ENCODE results near the gene ASTL.
"Not testable (repeated sequence)": the region's sequence is repeated elsewhere in the genome, so short reads cannot be mapped to it uniquely, and the experiment has no call there.

Gene ASTL

DNA sequence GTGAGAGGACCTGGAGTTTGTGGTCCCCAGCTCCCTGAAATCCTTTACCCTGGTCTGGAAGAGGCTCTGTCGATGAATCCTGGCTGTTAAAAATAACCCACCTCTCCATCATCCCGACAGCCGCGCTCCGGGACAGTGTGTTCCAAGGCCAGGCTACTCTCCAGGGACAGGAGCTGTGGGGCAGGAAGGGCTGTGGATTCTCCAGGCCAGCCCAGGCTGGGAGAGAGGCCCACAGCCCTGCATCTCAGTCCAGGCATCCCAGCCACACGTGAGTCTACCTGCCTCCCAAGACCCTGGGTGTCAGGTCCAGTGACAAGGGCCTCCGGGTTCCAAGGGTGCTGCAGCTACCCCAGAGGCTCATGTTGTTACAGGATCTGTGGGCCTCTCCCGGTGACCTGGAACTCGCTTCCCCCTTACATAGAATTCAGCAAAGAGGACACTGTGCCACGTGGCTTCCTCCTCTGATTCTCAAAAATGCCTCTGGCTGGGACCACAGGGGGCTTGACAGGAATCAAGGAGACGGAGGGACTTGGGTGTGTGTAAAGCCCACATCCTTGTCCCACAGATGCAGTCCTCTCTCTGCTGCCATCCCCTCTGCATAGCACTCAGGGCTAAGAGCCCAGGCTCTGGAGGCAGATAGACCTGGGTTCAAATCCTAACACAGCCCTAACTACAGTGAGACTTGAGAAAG, 39.3 kb downstream of the ASTL start:
- DNase-seq (ENCODE audit: low read depth) = no peak

DNA sequence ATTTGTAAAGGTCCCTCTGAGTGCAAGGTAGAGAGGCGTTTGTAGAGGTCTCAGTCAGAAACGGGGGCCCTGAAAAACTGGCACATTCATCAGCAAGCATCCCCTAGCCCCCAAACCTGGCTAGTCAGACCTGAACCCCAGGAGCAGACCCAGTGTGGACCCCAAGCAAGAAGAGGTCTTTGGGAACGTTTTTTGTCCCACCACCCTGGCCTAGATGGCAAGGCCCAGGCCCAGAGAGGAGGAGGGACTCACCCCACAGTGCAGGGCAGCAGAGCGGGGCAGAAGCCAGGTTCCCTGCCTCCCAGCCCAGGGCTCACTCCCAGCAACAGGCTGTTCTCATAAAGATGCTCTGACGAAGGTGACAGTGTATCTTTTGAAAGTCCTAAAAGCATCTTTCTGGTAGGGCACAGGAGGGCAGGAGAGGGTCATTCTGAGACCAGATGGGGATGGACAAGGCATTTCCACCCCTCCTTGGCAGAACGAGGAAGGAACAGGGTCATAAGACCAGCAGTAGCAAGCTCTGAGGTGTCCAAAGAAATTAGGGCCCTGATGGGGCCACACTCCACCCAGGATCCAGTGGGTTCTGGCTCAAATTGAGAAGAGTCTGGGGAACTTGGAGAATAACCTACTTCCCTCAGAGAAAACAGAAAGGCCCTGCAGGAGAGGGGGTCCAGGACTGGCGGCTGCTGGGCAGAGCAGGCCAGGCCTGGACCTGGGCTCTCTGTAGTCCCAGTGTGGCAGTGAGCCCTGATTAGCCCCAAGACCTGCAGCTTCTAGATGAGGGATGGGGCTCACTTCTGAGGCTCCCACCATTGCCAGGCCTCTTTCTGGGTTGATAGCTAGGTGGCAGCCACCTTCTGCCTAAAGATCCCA, 40.1 kb downstream of the ASTL start:
- DNase-seq (ENCODE audit: low read depth) = no peak

DNA sequence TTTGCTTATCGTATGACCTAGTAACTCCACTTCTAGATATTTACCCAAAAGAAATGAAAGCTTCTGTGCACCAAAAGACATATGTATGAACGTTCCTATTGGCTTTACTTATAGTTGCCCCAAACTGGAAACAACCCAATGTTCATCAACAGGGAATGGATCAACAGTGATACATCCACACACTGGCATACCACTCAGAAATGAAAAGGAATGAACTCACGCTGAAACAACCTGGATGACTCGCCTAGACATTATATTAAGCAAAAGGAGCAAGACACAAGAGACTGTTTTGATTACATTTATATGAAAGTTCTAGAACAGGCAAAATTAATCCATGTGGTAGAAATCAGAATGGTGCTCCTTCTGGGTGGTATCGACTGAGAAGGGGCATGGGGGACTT, 40.9 kb downstream of the ASTL start:
- DNase-seq (ENCODE audit: low read depth) = no peak

DNA sequence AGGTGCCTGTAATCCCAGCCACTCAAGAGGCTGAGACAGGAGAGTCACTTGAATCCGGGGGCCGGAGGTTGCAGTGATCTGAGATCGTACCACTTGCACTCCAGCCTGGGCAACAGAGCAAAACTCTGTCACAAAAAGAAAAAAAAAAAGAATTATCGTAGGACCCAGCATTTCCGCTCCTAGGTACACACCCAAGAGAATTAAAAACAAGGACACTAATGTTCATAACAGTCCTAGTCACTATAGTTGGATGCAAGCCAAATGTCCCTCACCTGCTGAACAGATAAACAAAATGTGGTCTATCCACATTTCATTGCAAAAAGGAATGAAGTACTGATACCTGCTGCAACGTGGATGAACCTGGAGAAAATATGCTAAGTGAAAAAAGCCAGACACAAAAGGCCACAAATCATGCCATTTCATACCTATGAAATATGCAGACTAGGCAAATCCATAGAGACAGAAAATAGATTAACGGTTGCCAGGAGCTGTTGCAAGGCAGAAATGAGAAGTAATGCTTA, 43.1 kb downstream of the ASTL start:
- no peak for DNase-seq (ENCODE audit: low read depth)

DNA sequence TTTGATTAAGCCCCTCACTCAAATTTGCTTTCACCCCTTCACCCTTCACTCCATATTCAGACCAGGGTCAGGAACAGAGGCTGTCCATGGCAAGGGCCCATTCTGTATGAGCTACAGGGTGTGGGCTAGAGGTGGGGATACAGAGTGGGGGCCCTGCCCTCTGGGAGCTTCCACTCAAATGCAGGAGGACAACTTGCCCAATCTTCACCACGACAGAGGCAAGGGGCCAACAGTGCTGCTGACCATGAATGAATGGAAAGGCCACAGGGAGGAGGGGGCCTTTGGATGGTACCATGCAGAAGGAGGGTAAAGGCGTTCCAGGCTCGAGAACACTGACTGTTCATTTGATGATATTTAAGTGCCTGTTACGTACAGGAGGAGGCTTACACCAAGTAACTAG, 44.8 kb downstream of the ASTL start:
- no peak for DNase-seq (ENCODE audit: low read depth)

DNA sequence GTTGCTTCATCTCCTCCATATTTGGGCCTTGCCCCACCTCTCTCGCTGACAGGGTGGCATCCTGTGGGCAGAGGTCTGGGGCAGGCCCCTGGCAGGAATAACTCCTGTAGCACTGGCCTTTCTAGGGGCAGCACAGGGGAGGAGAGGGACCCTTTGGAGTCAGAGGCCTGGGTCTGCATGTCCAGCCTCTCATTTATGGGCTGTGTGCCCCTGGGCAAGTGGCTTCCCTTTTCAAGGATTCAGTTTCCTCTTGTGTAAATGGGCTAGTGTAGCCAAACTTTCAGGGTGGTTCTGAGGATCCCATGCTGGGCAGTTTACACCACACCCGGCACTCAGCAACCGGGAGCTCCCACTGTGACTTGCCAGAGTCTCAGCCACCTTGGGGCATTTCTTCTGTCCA, 45.4 kb downstream of the ASTL start:
- DNase-seq (ENCODE audit: low read depth) = no peak

DNA sequence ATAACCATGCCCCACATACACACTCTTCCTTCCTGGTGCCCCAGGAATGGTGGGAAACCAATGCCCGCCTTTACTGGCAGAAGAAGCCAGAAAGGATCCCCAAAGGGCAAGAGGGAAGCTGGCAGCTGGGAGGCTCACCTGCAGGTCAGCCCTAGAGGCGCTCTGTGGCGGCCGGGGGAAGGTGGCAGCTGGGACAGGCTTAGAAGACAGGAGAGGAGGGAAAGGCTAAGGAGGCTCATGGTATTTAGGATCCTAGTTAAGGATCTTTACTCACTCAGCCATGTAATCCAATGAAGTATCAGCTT, 45.8 kb downstream of the ASTL start:
- no peak for DNase-seq (ENCODE audit: low read depth)

DNA sequence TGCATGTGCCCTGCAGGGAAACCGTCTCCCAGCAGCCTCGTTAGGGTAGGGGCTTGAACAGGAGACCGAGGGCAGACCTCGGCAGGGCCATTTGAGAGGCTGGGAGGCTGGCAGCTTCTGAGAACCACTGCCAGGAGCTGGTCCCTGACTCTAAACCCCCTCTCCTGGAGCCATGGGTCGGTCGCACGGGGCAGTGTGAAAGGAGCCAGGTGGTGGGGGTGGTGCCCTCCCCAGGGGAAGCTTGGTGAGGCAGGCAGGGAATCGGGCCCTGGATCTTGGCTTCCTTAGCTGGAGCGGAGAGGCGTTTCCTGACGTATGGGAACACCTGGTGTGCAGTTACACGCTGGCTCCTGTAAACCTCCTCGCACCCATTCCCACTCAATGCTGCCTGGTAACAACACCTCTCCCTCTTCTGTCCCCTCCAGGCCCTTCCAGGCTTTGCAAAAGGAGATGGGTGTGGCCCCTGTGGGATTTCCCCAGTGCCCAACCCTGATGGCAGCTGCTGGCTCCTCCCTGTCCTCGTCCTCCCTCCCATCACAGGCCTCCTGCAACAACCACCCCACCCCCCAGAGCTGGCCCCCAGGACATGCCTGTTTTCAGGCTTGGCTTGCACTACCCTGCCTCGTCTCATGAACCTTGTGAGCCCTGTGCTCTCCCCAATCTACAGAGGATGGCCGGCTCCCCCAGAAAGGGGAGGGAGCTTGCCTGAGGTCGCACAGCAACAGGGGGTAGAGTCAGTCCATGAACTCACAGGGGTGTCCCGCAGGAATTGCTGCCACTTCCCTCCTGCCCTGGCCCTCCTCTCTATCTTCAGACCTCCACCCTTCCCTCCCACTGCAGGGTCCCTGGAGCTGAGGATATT, 46.4 kb downstream of the ASTL start:
- DNase-seq (ENCODE audit: low read depth) = no peak

DNA sequence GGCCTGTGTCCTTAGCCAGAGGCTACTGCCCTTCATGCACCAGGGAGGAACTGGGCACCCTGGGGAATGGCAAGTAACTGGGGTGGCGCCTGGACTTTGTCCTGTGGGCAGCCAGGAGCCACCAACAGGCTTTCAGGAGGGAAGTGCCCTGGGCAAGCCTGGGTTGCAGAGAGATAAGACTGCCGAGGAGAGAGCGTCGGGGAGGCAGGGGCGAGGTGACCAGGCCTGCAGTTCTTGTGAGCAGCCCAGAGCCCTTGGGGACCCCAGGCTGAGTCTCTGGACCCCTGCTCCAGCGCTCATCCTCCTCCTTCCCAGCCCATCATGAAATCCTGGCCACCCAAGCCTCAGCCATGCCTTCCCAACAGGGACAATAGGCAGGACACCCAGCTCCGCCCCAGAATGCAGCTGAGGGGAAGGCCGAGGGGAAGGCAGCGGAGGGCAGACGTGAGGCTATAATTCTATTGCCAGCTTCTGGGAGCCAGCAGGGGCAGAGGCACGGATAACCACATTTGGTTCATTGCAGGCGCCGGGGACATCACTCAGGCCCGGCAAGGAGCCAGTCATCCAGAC, 47.1 kb downstream of the ASTL start:
- DNase-seq (ENCODE audit: low read depth) = no peak

DNA sequence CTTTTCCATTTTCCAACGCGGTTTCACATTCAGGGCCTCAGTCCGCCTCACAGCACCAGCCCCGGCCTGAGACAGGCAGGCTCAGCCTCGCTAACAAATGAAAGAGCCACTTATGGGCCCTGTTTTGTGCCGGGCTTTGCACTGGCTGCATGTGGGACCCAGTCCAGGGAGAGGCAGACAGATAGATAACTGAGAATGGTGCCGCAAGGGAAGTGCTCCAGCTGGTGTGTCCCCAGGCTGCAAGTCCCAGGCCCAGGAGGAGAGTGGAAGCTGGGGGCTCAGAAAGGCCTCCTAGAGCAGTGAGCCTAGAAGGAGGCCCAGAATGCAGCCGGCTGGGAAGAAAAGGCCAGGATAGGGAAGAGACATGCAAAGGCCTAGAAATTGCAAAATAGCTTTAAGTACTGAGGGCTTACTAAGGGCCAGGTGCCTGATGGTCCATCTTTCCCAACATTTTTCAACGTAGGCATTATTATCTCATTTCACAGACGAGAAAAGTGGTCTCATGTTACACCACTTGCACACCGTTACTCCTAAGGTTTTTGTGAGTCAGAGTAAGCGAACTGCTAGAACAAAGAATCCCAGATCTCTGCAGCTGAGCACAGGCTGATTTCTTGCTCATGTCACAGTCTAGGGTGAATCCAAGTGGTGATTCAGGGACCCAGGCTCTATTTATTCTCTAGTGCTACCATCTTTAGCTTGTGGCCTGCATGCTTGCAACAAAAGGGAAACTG, 47.9 kb downstream of the ASTL start:
- DNase-seq (ENCODE audit: low read depth) = no peak

DNA sequence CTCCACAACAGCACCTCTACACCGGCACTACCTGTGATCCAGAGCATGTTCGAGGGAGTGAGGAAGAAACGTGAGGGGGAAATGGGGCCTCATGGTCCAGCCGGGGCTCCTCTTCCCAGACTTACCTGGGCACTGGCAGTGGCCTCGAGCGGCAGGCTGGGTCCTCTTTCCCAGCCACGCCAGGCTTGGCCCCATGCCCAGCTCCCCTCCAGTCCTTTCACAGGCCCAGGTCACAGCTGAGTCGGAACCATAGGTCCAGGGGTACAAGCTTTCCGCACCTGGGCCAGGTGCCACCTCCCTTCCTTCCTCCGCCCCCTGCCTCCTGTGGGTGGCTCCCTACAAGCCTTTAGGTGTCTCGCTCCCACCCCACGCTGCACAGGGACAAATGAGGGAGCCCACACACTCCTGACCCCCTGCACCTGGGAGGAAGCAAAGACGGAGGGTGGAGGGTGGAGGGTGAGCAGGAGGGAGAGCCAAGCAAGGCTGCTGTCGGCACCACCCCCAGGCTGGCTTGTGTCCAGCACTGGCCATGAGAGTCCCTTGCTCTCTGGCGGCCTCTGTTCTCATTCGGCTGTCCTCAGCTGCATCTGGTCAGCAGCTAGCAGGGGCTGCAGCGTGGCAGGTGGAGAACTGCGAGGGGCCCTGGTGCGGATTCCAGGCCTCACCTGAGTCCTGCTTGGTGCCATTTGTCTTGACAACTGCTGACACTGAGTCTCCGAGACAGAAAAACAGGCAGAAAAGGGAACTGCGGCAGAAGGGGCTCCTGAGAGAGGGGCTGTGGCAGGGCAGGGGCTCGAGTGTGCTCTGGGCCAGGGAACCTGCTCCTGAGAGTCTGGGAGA, 48.7 kb downstream of the ASTL start:
- DNase-seq (ENCODE audit: low read depth) = no peak

DNA sequence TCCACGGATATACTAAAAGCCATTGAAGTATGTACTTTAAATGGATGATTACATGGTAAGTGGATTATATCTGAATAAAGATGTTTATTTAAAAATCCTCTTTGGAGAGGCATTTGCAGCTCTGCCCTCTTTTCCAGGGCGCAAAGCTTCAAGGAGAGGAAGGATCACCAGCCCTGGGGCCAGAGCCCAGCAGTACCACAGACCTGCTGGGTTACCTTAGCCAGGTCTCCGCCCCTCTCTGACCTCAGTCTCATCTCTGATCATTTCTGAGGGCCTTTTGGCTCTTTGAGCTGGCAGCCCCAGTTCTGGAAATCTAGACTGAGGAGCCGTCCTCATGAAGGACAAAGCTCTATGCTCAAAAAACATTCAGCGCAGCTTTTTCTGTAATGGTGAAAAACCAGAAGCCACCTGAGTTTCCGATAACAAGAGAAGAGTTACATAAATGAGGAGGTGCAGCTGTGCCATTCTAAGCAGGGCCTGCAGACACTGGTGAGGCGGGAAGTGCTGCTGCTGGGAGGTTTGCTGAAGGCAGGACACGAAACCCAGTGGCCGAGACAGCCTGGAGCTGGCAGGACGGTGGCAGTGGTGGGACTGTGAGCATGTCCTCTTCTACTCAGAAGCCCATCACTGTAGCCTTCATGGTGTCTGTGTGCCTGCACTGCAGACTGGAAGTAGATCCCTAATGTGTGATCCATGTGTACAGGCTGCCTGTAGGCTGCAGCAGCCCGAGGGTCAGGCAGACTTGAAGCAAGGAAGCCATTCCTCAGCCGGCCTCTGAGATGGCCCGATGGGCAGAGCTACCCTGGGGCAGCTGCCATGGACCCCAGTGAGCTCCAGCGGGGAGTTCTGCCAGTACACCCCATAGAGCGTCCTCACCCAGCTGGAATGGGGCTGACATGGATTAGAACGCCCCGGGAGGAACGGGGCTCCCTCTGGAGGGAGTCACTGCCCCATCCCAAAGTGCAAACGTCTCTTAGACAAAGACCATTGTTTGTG, 49.7 kb downstream of the ASTL start:
- DNase-seq (ENCODE audit: low read depth) = no peak

DNA sequence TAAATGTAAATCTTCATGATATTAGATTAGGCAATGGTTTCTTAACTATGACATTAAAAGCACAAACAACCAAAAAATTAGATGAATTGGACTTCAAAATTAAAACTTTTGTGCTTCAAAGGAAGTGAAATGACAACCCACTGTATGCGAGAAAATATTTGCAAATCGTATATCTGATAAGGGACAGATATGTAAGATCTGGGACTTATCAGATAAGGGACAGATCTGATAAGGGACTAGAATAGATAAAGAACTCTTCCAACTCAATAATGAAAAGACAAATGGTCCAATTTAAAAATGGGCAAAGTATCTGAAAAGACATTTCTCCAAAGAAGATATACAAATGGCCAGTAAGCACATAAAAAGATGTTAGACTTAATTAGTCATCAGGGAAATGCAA, 51.2 kb downstream of the ASTL start:
- DNase-seq (ENCODE audit: low read depth) = no peak

DNA sequence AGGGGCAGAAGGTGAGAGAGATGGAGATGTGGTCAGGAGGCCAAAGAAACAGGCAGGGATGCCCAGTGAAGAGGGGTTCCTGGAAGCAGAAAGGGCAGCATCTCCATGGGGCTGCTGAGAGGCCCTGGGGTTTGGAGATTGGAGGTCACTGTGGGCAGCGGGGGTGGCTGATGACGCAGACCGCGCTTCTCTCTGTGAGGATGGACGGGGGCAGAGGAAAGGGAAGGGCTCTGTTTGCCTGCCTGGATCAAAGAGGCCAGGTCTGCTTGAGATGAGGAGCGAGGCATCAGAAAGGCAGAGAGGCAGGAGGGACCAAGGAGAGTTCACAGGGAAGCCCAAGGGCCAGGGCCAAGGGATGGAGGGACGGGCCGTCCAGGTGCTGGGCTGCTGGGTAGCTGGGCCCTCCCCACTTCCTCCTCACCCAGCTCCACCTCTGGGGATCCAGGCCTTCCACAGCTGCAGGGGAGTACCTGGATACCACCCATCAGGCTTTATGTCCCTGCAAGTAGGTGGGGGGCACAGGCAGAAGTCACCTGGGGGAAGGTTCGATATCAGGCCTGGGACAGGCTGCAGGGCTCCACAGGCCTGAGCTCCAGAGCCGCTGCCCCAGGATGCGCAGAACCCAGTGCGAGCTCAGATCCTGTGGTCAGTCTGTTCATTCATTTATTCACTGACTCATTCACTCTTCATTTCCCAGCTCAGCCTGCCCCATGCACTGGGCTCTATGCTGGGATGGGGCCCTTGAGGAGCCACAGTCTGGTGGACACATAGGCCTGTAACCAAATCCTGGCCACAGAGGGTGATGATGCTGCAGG, 52.6 kb downstream of the ASTL start:
- DNase-seq (ENCODE audit: low read depth) = no peak

DNA sequence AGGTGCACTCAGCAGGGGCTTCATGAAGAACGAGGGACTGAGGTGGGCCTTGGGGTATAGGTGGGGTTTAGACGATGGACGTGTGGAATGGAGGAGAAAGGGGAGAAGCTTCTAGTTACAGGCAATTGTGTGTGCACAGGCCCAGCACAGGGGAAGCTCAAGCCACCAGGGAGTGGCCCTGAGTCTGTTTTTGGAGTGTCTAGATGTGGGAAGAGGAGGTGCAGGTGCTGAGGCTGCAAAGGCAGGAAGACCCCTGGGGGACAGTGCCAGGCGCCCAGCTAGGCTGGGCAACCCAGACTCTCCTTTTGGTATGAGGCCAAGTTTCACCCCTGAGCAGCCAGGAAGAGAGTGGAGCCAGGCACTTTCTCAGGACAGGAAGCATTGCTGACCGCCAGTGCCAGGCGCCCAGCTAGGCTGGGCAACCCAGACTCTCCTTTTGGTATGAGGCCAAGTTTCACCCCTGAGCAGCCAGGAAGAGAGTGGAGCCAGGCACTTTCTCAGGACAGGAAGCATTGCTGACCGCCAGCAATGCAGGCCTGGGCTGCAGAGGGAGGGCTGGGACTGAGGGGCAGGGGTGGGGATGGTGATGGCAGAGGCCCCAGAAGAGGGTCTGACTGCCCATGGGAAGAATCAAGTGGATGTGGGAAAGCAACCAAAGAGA, 53.3 kb downstream of the ASTL start:
- DNase-seq (ENCODE audit: low read depth) = not testable (repeated sequence)

DNA sequence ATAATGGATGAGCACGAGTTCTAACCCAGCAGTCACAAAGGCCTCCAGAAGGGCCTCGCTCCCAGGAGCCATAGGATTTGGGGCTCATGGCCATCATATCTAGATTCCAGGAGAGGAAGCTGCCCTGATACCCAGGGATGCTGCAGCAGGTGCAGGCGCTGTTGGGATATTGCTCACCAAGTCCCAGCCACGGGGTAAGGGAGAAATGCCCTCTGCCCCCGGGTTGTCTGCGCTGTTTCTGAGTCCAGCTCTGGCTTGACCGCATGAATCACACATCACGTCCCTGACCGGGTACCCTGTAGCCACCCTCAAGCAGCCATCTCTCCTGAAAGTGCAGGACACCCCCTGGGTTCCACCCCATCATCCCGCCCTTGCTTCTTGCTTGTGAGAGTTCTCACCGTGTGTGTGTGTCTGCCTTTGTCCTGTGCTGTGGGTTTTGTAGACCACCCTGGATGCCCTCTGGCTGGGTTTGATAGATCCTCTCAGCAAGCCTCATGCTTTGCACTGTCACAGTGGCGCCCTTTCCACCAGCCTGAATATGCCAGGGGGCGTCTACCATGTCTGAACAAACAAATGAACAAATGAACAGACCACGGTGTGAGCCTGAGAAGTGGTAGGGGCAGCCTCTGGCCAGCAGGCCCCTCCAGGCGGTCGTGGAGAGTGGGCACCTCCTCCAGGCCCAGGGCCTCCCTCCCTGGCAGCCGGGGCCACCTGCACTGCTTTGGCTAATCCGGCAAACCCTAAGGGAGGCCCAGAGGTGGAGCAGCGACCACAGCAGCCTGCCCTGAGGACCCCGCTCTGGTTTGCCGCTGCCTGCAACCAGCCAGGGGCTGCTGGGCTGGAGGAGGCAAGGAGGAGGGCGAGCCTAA, 54.1 kb downstream of the ASTL start:
- no peak for DNase-seq (ENCODE audit: low read depth)
